ENCODE results near the gene ARHGAP23.
"Not testable (repeated sequence)": the region's sequence is repeated elsewhere in the genome, so short reads cannot be mapped to it uniquely, and the experiment has no call there.

ARHGAP23 gene

DNA sequence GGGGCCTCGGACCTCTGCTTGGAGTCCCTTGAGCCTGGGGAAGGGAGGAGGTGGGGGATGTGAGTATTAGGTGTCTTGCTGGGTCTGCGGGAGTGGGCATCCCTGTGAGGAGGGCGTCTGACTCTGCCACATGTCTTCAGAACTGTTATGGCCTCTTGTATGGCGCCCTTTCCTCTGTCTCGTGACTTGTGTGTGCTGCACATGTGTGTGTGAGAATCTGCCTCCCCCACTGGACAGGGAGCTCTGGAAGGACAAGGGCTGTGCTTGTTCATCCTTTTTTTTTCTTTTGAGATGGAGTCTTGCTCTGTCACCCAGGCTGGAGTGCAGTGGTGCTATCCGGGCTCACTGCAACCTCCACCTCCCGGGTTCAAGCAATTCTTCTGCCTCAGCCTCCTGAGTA is 33.4 kb downstream of the ARHGAP23 start:
- DNase-seq = no peak

DNA sequence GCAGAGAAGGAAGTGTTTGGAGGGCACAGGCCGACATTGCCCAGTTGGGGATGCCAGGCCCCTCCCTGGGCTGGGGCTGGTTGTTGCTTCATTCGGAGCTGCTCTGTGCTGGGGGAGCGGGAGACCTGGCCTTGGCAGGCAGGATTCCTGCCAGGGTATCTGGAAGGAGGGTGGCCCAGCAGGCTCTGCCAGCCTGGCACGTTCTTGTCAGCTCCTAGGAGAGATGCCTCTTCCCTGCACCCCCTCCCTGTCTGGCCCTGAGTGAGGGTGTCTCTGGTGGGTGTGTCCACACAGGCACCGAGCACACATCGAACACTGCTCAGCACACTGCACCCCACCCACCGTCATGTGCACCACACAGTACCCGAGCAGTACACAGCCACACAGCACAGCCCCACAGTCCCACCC is 35.2 kb downstream of the ARHGAP23 start:
- no peak for DNase-seq

DNA sequence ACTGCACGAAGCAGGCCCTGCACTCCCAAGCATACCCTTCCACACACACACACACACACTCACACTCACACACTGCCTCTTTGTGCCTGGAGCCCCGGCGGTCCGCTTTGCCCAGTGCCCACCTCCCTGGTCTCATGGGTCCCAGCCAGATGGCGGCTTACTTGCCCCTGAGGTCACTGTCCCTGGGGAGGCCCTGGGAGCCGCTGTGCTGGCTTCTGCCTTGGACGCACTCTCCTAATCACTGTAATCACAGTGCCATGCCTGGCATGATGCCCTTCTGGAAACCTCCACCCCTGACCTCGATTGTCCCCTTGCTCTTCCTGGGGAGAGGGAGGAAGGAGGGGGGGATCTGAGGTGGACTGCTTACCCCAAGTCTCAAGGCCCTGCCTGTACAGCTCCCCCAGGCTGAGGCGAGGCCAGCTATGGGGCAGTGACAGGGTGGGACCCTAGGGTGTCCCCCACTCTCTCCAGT is 36.0 kb downstream of the ARHGAP23 start:
- DNase-seq = no peak

DNA sequence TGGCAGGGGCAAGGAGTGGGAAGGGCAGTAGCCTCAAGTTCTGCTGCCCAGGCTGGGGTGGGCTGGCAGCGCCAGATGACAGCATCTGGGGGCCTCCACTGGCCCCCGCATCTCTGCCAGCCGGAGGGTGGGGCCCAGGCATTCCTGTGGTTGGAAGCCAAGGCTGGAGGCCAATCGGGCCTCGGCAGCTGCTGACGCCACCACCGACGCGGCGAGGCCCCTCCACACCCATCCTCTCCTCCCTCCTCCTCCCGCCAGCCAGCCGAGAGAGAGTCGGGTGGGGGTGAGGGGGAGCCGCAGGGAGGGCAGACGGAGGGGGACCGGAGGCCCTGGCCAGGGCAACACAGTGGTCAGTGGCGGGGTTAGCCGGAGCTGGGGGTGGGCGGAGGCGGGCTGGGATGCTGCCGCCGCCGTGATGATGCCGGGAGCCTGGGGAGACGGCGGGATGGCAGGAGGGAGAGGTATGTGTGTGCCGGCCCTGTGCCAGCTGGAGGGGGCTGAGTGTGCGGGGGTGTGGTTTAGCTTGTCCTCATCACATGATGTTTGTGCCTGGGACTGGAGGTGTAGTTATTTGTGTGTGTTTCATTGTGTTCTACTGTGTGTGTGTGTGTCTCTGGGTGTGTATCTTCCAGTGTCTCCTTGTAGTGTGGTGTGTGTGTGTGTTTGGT is 36.6 kb downstream of the ARHGAP23 start:
- DNase-seq = peak; percentile 48

DNA sequence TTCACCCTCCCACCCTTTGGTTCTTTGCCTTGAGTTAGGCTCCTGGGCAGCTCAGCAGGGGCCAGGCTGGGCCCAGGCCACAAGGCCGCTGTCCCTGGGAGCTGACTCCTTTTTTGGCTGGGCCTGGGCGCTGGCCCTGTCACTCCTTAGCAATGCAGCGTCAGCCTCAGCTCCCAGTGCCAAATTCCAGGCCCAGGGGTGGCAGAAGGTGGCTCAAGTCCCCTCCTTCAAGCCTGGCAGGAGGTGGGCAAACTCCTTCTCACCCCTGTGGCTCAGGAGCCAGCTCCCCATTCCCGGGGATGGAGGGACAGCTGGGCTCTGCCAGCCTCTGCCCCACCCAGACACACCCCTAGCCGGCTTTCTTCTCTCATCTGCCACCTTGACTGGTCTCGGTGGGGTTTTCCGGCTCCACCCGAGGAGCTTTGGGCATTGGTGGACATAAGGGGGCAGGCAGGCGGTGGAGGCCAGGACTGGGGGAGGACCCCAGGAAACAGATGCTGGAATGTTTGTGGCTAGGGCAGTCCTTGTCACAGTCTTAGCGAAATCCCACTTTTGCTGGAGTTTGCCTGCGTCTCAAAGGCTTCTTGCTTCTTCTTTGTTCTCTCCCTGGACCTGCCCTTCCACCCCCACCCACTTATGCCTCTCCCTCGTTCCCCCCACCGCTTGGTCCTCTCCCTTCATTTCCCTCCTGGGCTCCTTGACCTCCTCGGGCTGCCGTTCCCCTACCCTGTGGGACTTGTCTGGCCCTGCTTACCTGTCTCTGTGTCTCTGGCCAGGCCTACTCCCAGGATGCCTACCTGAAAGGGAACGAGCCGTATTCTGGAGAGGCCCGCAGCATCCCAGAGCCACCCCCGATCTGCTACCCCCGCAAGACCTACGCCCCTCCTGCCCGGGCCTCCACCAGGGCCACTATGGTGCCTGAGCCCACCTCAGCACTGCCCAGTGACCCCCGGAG is 37.4 kb downstream of the ARHGAP23 start:
- DNase-seq = no peak

DNA sequence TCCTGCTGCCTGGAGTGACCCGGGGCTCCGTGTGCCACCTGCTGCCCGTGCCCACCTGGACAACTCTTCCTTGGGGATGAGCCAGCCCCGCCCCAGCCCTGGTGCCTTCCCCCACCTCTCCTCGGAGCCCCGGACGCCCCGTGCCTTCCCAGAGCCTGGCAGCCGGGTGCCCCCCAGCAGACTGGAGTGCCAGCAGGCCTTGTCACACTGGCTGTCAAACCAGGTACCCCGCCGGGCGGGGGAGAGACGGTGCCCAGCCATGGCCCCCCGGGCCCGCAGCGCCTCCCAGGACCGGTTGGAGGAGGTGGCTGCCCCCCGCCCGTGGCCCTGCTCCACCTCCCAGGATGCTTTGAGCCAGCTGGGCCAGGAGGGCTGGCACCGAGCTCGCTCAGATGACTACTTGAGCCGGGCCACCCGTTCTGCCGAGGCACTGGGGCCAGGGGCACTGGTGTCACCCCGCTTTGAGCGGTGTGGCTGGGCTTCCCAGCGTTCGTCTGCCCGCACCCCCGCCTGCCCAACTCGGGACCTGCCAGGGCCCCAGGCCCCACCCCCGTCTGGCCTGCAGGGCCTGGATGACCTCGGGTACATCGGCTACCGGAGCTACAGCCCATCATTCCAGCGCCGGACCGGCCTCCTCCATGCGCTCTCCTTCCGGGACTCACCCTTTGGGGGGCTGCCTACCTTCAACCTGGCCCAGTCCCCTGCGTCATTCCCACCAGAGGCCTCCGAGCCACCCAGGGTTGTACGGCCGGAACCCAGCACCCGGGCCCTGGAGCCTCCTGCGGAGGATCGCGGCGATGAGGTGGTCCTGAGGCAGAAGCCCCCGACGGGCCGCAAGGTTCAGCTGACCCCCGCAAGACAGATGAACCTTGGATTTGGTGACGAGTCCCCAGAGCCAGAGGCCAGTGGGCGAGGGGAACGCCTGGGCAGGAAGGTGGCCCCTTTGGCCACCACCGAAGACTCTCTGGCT is 38.4 kb downstream of the ARHGAP23 start:
- no peak for DNase-seq

DNA sequence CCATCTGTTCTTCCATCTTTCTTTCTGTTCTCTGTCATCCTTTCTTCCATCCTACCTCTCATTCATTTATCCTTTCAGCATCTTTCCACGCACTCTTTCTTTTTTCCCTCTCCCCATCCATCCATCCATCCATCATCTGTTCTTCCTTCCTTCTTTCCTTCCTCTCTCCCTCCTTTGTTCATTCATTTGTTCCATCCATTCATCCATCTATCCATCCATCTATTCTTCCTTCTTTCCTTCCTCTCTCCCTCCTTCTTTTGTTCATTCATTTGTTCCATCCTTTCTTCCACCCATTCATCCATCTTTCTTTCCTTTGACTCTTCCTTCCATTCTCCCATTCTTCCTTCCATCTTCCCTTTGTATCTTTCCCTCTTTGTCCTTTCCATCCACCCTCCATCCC is 39.2 kb downstream of the ARHGAP23 start:
- no peak for DNase-seq

DNA sequence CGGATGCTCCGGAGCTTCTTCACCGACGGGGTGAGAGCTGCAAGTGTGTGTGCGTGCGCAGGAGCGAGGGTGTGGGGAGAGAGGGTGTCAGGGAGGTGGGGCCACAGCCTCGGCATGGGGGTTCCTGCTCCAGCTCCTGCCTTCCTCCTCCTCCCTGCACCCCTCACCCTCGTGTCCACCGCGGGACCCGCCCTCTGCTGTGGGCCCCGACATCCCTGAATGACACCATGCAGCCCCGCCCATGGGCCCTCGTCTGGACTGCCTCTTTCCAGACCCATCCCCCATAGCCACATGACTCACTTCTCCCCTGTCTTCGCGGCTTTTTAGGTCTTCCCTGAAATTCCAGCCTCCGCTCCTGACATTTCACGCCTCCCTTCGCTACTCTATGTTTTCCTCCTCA is 41.6 kb downstream of the ARHGAP23 start:
- no peak for DNase-seq

DNA sequence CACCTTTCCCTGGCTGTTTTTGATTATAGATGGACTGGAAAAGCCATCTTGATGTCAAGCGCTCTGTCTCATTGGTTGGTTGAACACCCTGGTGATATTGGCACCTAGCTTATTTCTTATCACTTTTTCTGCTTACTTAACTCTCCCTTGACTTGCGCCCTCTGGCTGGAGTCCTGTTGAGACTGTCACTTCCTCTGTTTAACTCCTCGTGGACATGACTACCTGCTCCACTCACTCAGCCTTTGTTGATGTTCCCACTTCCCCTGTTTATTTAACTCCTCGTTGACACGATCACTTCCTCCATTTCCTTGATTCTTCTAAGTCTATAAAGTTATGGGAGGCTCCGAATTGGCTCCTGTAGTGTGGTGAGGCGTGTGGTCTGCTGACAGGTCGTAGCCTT is 43.0 kb downstream of the ARHGAP23 start:
- DNase-seq = not testable (repeated sequence)

DNA sequence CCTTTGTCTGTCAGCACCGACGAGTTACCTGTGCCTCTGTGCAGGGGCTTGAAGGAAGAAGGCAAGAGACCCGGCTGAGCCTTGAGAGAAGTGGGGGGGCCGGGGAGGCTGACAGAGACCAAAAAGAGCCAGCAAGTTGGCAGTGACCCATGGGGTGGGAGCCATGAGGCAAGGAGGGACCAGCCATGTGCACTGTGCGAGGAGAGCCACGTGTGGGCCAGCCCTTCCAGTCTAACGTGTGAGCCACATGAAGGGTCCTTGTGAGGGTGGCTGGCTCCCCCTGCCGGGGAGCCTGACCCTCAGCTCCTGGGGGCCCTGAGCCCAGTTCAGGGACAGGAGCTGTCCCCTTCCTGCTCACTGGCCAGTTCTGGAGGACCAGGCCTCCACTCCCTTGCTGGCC is 46.4 kb downstream of the ARHGAP23 start:
- not testable (repeated sequence) for DNase-seq

DNA sequence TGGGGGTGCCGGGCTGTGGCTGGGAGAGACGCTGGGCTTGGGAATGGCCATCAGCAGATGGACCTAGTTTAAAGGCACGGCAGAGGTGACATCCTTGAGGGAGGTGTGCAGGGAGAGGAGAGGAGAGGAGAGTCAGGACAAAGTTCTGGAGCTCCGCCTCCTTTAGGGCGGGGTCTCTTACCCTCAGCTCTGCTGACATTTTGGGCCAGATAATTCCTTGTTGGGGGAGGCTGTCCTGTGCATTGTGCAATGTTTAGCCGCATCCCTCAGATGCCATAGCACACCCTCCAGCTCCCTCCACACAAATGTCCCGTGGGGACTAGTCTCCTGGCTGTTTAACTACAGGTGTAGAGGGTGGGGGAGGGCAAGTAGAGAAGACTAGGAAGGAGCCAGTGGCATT is 48.3 kb downstream of the ARHGAP23 start:
- DNase-seq = no peak

DNA sequence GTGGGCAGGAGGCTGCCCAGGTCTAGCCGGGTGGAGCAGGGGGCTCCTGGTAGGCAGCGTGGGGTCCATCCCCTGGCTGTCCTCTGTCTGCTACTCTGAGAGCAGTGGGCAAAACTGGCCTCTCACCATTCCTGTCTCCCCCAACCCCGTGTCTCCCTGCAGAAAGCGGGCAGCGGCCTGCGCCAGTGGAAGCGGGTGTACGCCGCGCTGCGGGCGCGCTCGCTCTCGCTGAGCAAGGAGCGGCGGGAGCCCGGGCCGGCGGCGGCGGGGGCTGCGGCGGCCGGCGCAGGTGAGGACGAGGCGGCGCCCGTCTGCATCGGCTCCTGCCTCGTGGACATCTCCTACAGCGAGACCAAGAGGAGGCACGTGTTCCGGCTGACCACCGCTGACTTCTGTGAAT is 49.2 kb downstream of the ARHGAP23 start:
- DNase-seq = not testable (repeated sequence)

DNA sequence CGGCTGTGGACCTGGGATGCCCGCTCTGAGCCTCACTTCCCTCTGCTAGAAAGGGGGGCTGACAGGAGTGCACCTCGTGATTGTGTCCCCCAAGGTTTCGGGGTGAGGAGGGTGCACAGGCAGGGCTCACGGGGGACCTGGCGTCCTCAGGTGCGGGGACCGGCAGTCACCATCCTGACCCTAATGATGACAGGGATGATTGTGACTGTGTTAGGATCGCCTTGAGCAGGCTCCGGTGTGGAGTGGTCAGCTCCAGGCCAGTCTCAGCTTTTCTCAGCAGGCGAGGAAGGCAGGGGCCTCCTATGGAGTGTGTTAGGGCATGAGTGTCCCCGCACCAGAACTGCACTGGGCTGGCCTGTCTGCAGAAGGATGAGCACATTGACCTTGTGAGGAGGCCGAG is 49.7 kb downstream of the ARHGAP23 start:
- not testable (repeated sequence) for DNase-seq

DNA sequence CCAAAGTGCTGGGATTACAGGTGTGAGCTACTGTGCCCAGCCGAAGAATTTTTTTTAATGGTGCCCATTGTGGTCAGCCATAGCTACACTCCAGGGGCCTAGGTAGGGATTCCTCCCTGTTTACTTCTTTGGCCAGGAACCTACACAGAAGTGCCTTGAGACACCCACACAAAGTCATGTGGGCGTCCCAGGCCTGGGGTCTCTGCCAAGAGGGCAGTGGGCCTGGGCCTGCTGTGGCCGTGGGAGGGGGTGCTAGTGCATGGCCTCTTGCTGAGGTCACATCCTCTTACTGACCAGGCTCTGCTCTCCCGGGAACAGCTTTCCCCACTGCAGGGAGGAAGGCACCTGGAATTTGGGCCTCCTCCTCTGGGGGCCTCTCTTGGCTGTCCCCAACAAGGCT is 50.4 kb downstream of the ARHGAP23 start:
- not testable (repeated sequence) for DNase-seq

DNA sequence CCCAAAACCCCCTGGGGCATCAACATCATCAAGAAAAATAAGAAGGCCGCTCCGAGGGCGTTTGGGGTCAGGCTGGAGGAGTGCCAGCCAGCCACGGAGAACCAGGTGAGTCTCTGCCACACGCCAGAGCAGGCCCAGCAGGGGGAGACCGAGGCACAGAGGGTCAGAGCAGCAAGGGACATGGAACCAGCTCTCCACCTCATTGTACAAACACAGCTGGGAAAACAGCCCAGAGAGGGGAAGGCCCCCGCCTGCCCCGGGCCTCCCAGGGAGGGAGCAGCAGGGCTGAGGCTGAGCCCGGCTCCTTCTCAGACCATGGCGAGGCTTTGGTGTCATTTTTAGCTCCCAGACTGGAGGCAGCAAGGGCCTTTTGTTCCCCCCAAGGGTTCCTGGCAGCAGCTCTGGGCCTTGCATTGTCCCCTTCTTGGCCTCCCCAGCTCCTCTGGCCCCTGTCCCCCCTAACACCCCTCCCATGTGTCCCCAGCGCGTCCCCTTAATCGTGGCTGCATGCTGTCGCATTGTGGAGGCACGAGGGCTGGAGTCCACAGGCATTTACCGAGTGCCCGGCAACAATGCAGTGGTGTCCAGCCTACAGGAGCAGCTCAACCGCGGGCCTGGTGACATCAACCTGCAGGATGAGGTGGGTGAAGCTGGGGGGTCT is 53.9 kb downstream of the ARHGAP23 start:
- peak; percentile 69 for DNase-seq

DNA sequence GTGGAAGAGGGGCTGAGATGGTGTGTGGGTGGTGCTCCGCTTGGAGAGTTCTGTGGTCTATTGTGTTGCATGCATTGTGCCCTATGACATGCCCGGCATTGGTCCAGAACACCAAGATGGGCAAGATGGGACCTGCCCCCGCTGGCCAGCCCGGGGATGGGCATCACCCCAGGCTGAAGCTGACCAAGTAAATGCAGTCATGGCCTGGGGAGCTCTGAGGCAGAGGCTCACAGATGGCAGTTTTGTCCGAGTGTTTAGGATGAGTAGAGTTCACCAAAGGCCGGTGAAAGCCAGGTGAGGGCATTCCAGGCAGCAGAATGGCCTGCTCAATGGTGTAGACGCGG is 54.4 kb downstream of the ARHGAP23 start:
- DNase-seq = not testable (repeated sequence)

DNA sequence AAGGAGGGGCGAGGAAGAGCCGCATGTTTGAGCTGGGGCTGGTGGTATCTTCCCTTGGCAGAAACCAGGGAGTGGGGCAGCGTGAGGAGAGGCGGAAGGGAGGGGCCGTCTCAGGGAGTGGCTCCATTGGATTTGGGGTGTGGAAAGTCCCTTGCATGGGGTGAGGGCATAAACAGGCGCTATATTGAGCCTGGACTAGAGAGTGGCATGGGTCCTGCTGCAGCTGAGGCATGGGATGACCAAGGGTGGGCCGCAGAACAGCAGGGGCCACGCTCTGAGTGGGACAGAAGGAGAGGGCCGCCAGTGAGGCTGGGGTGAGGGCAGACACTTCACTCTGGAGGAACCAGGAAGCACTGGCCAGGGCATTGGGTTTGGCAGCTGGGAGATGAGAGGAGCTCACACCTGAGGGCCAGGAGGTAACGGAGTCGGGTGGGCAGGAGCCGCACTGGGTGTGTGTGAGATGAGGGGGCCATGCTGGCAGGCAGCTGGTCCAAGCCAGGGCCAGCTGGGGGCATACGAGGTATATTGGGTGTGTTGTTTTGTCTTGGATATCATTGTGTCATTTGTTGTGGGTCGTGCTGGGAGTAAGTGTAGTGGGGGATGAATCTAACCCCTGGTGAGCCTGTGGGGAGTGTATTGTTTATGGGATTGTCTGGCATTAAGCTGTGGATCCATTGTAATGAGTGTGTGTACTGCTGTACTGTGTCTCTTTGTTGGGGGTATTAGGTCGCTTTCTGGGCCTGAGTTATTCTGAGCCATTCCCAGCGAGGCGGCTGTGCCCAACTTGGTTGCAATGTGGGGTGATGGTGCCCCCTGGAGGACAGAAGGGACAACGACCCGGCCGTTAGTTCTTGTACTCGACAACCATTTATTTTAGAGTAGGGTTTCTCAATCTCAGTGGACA is 56.2 kb downstream of the ARHGAP23 start:
- peak; percentile 52 for DNase-seq

DNA sequence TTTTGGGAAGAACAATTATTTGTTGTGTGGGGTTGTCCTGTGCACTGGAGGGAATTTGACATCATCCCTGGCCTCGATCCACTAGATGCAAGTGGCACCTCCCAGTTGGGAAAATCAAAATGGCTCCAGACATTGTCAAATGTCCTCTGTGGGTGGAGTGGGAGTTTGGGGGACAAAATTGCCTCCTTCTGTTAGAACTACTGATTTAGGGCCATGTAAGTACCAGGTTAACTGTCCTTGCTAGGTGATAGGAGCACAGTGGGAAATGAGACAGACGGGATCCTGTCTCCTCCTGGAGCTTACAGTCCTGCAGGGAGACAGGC is 56.8 kb downstream of the ARHGAP23 start:
- no peak for DNase-seq

DNA sequence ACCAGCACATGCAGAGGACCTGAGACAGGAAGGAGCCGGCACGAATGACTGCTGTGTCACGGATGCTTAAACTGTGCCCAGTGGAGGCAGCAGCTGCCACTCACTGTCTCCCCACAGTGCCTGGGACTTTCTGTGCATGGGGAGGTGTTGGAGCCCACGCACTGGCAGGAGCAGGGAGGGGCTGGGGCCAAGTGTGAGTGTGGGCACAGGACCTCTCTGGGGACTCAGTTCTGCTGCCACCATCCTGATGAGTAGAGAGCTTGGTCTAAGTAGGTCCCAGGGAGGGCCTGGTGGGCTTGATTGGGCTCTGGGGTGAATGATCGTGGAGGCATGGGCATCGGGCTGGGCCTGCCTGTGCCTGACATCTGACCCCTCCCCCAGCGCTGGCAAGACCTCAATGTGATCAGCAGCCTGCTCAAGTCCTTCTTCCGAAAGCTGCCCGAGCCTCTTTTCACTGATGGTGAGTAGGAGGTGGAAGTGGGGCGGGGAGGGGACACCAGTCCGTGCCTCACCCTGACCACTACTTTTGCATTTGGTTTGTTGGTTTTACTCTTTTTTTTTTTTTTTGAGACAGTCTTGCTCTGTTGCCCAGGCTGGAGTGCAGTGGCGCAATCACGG is 57.5 kb downstream of the ARHGAP23 start:
- not testable (repeated sequence) for DNase-seq

DNA sequence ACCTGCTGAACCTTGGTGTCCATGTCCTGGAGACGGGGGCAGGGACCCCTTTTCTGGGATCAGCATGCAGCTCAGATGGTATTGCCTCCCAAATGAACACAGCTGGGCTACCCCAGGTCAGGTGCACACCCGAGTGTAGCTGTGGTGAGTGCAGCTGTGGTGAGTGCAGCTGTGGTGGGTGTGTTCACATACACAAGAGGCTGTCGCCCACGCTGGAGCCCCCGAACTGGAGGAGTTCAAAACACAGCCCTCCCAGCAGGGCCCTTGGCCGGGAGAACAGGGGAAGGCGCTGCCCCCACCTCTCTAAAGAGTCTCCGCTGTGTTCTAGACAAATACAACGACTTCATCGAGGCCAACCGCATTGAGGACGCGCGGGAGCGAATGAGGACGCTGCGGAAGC is 61.5 kb downstream of the ARHGAP23 start:
- DNase-seq = not testable (repeated sequence)
